ENCODE measurements around the gene ARHGAP31.

ARHGAP31 gene

DNA sequence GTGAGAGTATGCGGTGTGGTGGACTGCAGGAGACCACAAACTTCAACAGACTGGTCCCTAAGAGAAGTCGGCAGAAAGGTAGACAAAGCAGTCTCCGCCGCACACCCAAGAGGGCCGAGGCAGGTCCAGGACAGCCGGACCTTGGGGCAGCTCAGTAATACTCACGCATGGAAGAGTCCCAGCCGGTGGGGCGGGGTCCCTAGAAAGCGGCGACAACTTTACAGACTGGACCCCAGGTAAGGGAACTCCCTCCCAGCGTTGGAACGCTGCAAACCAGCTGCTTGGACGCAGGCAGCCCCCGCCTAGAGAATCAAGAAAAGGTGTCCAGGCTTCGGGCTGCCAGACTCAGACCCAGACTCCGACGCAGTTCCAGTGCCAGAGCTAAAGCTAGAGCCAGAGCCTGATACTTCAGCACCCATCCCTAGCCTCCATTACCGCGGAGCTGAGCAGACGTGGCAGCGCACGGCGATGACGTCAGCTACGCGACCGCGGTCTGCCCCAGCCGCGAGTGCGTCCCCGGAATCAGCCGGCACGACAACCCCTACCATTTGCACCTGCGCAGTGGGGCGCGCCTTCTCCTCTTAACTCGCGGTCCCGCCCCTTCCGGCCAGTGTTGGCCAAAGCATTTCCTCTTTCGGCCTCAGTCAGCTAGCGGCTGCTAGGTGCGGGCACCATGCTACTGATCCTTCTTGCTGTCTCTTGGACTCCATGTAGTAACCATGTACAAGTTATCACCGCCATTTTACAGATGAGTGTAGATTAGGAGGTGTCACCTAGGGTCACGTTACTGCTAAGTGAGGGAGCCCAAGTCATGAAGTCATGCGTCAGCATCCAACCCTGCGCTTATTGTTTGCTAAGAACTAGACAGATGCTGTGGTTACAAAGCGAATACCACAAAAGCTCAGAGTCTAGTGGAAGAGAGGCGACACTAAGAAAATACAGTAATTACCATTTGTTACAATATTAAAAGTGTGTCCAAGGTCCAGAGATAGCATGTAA lies 169.3 kb downstream of the ARHGAP31 start, which contains the start of gene TMEM39A:
Gene TMEM39A, minus strand, starts transcription at position 445 of the 999 bp plus-strand sequence. CDS start 1,541 bp downstream, outside the sequence.
- DNase-seq (ENCODE audit: low read depth), result peak; percentile 96
- TF ChIP-seq, protein P1, sequence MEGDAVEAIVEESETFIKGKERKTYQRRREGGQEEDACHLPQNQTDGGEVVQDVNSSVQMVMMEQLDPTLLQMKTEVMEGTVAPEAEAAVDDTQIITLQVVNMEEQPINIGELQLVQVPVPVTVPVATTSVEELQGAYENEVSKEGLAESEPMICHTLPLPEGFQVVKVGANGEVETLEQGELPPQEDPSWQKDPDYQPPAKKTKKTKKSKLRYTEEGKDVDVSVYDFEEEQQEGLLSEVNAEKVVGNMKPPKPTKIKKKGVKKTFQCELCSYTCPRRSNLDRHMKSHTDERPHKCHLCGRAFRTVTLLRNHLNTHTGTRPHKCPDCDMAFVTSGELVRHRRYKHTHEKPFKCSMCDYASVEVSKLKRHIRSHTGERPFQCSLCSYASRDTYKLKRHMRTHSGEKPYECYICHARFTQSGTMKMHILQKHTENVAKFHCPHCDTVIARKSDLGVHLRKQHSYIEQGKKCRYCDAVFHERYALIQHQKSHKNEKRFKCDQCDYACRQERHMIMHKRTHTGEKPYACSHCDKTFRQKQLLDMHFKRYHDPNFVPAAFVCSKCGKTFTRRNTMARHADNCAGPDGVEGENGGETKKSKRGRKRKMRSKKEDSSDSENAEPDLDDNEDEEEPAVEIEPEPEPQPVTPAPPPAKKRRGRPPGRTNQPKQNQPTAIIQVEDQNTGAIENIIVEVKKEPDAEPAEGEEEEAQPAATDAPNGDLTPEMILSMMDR (conservative IDR thresholded peaks at IDR 0.05; ENCODE audit: control insufficient read depth, insufficient read depth, low read depth, low read length), result no peak
- H3K4me3 ChIP-seq (ENCODE audit: control insufficient read depth, low read depth, low read length), result peak within 1 kb of the TSS; percentile 70

DNA sequence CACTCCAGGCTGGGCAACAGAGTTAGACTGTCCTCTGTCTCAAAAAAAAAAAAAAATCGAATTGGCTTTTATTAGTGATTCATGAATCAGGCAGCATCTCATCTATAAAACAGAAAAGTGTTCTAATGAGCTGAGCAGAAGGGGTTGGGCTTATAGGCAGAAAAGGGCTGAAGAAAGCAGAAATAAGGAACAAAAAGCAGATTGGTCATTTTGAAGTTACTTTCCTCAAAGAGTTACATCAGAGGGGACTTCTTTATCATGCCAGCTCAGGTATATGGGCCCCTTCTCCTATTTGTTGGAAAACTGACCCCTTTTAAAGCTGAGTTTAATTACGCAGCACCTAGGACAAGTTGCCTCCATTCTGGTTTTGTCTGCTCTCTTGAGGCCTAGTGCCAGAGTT lies 173.9 kb downstream of the ARHGAP31 start:
- TF ChIP-seq, protein P1 (conservative IDR thresholded peaks at IDR 0.05; ENCODE audit: control insufficient read depth, insufficient read depth, low read depth, low read length), result no peak
- H3K4me3 ChIP-seq (ENCODE audit: control insufficient read depth, low read depth, low read length), result peak overlapping the region; percentile 90
- DNase-seq (ENCODE audit: low read depth), result no peak

DNA sequence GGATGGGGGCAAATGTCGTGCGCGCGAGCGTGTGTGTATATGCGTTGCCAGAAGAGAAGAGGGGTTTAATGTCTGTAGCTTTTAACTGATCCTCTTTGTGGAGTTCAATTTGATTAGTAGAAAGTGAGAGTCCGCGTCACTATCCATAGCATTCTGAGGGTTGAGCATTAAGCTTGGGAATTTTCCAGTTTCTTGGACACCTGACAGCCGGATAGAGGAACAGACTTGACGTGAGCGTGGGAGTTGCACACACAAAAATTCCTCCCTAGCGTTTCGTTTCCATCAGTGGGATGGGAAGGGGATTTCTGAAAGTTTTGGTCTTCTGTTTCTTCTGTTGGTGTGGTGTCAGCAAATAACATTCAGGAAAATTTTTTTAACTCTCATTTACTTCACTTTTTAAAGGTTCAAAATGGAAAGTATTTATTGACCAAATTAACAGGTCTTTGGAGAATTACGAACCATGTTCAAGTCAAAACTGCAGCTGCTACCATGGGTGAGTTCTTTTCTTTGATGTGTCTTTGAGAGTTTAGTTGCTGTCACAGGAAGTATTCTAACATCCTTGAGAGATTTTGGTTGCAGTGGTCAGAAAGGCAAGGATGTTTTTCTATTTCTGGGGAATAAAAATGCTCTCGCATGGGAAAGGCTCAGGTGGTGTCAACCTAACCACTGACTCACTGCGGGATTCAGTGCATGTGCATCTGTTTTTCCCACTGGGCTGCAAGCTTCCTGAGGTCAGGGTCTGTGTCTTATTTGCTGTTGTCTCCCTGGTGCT lies 175.4 kb downstream of the ARHGAP31 start:
- H3K4me3 ChIP-seq (ENCODE audit: control insufficient read depth, low read depth, low read length), result peak overlapping the region; percentile 90
- DNase-seq (ENCODE audit: low read depth), result peak; percentile 36
- TF ChIP-seq, protein P1 (conservative IDR thresholded peaks at IDR 0.05; ENCODE audit: control insufficient read depth, insufficient read depth, low read depth, low read length), result no peak
